A549 (cell line): ENCODE measurements around the gene BCL2L13. TPM values are rescaled to one million over a fixed set of nuclear protein-coding genes. Genes with fewer than 3 reads are reported as not detected.

Experiments used
- ATAC-seq, 2 experiments: fragments of 200-7000 bp in 1 of 2; fragments of >200 bp in 1 of 2; cut with Nextera tagmentation in 1 of 2; cut with Tn5 transposase in 1 of 2; 3 replicates each; pipeline versions ENCODE4 v1.8.0 to v1.9.1; 2018 to 2020; ENCODE audit warnings: mild to moderate bottlenecking in 1 of 2, moderate library complexity in 1 of 2
- CTCF ChIA-PET: fragments of 300-600 bp; sonication (Branson Sonifier 250); formaldehyde crosslinking; extraction: SDS; loops from one replicate; lab custom pipeline; 2021; ENCODE audit warnings: antibody characterized with exemption, inconsistent platforms; lab: Yijun Ruan, JAX
- POLR2A ChIA-PET: fragments of 350-600 bp; formaldehyde crosslinking; extraction: SDS; loops from one replicate; lab custom pipeline; 2021; ENCODE audit warnings: antibody characterized with exemption, inconsistent platforms; lab: Yijun Ruan, JAX
- DNase-seq, 2 experiments: peaks; one replicate each; pipeline versions ENCODE4 v3.0.0 to v3.0.0-alpha.2; 2011 to 2016; ENCODE audit warnings: low read depth in 1 of 2, low spot score in 1 of 2
- FAIRE-seq: peaks from 2 replicates; lab custom pipeline; 2011; peaks lifted over from hg19 to GRCh38; lab: Jason Lieb, UNC
- H3K27ac ChIP-seq, 2 experiments: fragments of >200 bp; sonication (Bioruptor Twin); formaldehyde crosslinking; 3 replicates each; pipeline ENCODE4 v1.5.1; 2016 to 2017
- H3K4me1 ChIP-seq: fragments of >200 bp; sonication (Bioruptor Twin); formaldehyde crosslinking; 3 replicates; pipeline ENCODE4 v1.6.1; 2016
- H3K4me2 ChIP-seq: fragments of >200 bp; sonication (Bioruptor Twin); formaldehyde crosslinking; 3 replicates; pipeline ENCODE4 v1.6.1; 2016
- H3K4me3 ChIP-seq: fragments of >200 bp; sonication (Bioruptor Twin); formaldehyde crosslinking; 3 replicates; pipeline ENCODE4 v1.5.1; 2016
- H3K9me3 ChIP-seq: fragments of >200 bp; sonication (Bioruptor Twin); formaldehyde crosslinking; 3 replicates; pipeline ENCODE4 v1.6.1; 2016
- CBX8 ChIP-seq: fragments of 200-600 bp; sonication (generic); IDR thresholded peaks from 2 replicates; pipeline ENCODE4 v1.6.1; 2016
- CHD4 ChIP-seq: fragments of 200-600 bp; sonication (generic); IDR thresholded peaks from 2 replicates; pipeline ENCODE4 v1.6.1; 2016; ENCODE audit warnings: antibody characterized with exemption, mild to moderate bottlenecking, borderline replicate concordance
- EHF ChIP-seq: fragments of 250-450 bp; sonication (Bioruptor Pico); IDR thresholded peaks from 2 replicates; pipeline ENCODE4 v1.5.0; 2020; ENCODE audit warnings: mild to moderate bottlenecking
- EHMT2 ChIP-seq: fragments of 200-600 bp; sonication (generic); IDR thresholded peaks from 2 replicates; pipeline ENCODE4 v1.6.1; 2016; ENCODE audit warnings: antibody characterized with exemption, low read depth, mild to moderate bottlenecking, moderate library complexity
- ESRRA ChIP-seq: fragments of 150-350 bp; IDR thresholded peaks from 2 replicates; pipeline ENCODE4 v1.6.1; 2014; ENCODE audit warnings: mild to moderate bottlenecking, low read length, borderline replicate concordance
- HOXB13 ChIP-seq: fragments of 250-450 bp; sonication (Bioruptor Pico); IDR thresholded peaks from 2 replicates; pipeline ENCODE4 v1.5.0; 2020; ENCODE audit warnings: low read depth, mild to moderate bottlenecking, moderate library complexity
- JUN ChIP-seq, 2 experiments: fragments of >200 bp; sonication (Bioruptor Twin); formaldehyde crosslinking; IDR thresholded peaks; 2 replicates in 1 of 2; 3 replicates in 1 of 2; pipeline ENCODE4 v1.6.1; 2016 to 2017
- KDM1A ChIP-seq: fragments of 200-600 bp; sonication (generic); IDR thresholded peaks from 2 replicates; pipeline ENCODE4 v1.6.1; 2016; ENCODE audit warnings: low read depth, mild to moderate bottlenecking
- MYC ChIP-seq: IDR thresholded peaks from 2 replicates; pipeline ENCODE4 v1.6.1; 2012; ENCODE audit warnings: mild to moderate bottlenecking, inconsistent platforms, low read length, improper control_type of control experiment, borderline replicate concordance
- NFE2L2 ChIP-seq: fragments of 150-350 bp; conservative IDR thresholded peaks from 2 replicates; pipeline ENCODE4 v1.6.1; 2014; ENCODE audit warnings: low read length
- NPAS2 ChIP-seq: fragments of 250-450 bp; sonication (Bioruptor Pico); IDR thresholded peaks from 2 replicates; pipeline ENCODE4 v1.8.0; 2022; ENCODE audit warnings: mild to moderate bottlenecking, moderate library complexity, borderline replicate concordance
- NR3C1 ChIP-seq: fragments of >200 bp; sonication (Bioruptor Twin); formaldehyde crosslinking; IDR thresholded peaks from 3 replicates; pipeline ENCODE4 v1.6.1; 2017
- POLR2A ChIP-seq: IDR thresholded peaks from 2 replicates; pipeline ENCODE4 v1.6.1; 2012; ENCODE audit warnings: mild to moderate bottlenecking, low read length
- SMC3 ChIP-seq: fragments of >200 bp; sonication (Bioruptor Twin); formaldehyde crosslinking; IDR thresholded peaks from 3 replicates; pipeline ENCODE4 v1.6.1; 2018; ENCODE audit warnings: inconsistent platforms
- SREBF2 ChIP-seq: fragments of 450-650 bp; IDR thresholded peaks from 2 replicates; pipeline ENCODE4 v1.6.1; 2014; ENCODE audit warnings: mild to moderate bottlenecking, moderate library complexity
- TP53 ChIP-seq: fragments of 250-450 bp; sonication (Bioruptor Pico); IDR thresholded peaks from 2 replicates; pipeline ENCODE4 v1.5.0; 2021; ENCODE audit warnings: mild to moderate bottlenecking, moderate library complexity
- ZC3H11A ChIP-seq: fragments of 450-650 bp; IDR thresholded peaks from 2 replicates; pipeline ENCODE4 v1.6.1; 2014; ENCODE audit warnings: antibody characterized with exemption, mild to moderate bottlenecking
- ZFP36 ChIP-seq: fragments of 450-650 bp; IDR thresholded peaks from 2 replicates; pipeline ENCODE4 v1.6.1; 2014; ENCODE audit warnings: borderline replicate concordance; ENCODE audit not compliant: partially characterized antibody
- WGBS: methylation state at CpG from one replicate; pipeline ENCODE4 v1.1.6; 2017; ENCODE audit errors: missing lambda C conversion rate; 5-methylcytosine and 5-hydroxymethylcytosine counted together
- polyA plus RNA-seq, 4 experiments: library from polyadenylated mRNA; depleted of rRNA in 3 of 4; stranded (reverse); fragments of >200 nt; fragmentation: RNase III in 1 of 4; extraction: RNeasy Plus Mini Kit Qiagen cat#74134 plus additional on column Dnase treatment in 1 of 4; gene quantifications; 2 replicates in 3 of 4; 3 replicates in 1 of 4; pipeline ENCODE4 v1.2.3, GENCODE V29; 2011 to 2017
- TF ChIP-seq, protein P1 (sequence below): fragments of 200-600 bp; sonication (generic); IDR thresholded peaks from 2 replicates; pipeline ENCODE4 v1.6.1; 2016; ENCODE audit warnings: antibody characterized with exemption, mild to moderate bottlenecking, moderate library complexity
- TF ChIP-seq, protein P2 (sequence below): fragments of 250-450 bp; sonication (Bioruptor Pico); IDR thresholded peaks from 2 replicates; pipeline ENCODE4 v1.5.0; 2020; ENCODE audit warnings: low read depth, mild to moderate bottlenecking, moderate library complexity
- TF ChIP-seq, protein P3 (sequence below): IDR thresholded peaks from 2 replicates; pipeline ENCODE4 v1.6.1; 2012
- TF ChIP-seq, protein P4 (sequence below): fragments of 250-450 bp; sonication (Bioruptor Pico); IDR thresholded peaks from 2 replicates; pipeline ENCODE4 v1.5.0; 2021; ENCODE audit warnings: mild to moderate bottlenecking, moderate library complexity, borderline replicate concordance
- TF ChIP-seq, protein P5 (sequence below): IDR thresholded peaks from 2 replicates; pipeline ENCODE4 v1.6.1; 2012
- TF ChIP-seq, protein P6 (sequence below): IDR thresholded peaks from 2 replicates; pipeline ENCODE4 v1.6.1; 2012; ENCODE audit warnings: low read depth, borderline replicate concordance

The BCL2L13 gene
- polyA plus RNA-seq, 2 of the 4 experiments (the other 2 are of a cell fraction), result 36.9 to 44.9 TPM

DNA sequence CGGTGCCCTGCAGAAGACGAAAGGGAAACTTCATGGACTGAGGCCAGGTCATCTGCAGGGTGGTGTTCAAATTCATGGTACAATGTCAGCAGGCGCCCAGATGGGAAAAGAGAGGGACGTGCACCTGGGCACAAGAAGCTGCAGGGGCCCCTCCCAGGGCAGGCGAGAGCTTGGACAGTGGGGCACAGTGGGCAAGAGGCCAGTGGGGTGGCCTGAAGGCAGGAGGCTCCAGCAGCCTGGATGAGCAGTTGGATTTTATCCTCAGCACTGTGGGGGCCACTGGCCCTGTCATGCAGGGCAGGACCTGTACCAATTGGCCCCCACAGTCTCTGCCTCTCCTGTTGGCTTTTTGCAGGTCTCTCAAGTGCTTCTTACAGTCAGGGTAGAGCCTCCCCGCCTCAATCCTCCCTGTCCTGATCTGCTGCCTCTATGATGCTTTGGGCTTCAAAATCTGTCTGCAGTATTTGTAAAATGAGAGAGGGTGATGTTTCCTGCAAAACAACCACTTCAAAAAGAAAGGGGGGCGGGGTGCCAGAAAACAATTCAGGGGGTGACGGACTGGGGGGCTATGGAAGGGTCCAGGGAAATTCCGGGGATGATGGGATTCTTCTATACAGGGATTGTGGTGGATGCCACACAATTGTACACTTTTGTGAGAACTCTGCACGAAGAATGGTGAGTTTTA lies 137.4 kb downstream of the BCL2L13 start:
- H3K4me1 ChIP-seq, result peaks cover 21% of the 10 kb centered on the region
- H3K4me3 ChIP-seq, result no peak overlapping the region
- WGBS, result 90% methylated on average over 10 of the region's 10 CpGs
- TF ChIP-seq JUN (IDR thresholded peaks at IDR 0.05) (no peak), ZFP36 (no peak), MYC (no peak), KDM1A (no peak), TP53 (CRISPR knock-in tag) (no peak), SMC3 (no peak), NPAS2 (CRISPR knock-in tag) (no peak), HOXB13 (CRISPR knock-in tag) (no peak), POLR2A (no peak), CBX8 (no peak)
- TF ChIP-seq, protein P1, sequence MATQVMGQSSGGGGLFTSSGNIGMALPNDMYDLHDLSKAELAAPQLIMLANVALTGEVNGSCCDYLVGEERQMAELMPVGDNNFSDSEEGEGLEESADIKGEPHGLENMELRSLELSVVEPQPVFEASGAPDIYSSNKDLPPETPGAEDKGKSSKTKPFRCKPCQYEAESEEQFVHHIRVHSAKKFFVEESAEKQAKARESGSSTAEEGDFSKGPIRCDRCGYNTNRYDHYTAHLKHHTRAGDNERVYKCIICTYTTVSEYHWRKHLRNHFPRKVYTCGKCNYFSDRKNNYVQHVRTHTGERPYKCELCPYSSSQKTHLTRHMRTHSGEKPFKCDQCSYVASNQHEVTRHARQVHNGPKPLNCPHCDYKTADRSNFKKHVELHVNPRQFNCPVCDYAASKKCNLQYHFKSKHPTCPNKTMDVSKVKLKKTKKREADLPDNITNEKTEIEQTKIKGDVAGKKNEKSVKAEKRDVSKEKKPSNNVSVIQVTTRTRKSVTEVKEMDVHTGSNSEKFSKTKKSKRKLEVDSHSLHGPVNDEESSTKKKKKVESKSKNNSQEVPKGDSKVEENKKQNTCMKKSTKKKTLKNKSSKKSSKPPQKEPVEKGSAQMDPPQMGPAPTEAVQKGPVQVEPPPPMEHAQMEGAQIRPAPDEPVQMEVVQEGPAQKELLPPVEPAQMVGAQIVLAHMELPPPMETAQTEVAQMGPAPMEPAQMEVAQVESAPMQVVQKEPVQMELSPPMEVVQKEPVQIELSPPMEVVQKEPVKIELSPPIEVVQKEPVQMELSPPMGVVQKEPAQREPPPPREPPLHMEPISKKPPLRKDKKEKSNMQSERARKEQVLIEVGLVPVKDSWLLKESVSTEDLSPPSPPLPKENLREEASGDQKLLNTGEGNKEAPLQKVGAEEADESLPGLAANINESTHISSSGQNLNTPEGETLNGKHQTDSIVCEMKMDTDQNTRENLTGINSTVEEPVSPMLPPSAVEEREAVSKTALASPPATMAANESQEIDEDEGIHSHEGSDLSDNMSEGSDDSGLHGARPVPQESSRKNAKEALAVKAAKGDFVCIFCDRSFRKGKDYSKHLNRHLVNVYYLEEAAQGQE, result no peak
- TF ChIP-seq, protein P2, sequence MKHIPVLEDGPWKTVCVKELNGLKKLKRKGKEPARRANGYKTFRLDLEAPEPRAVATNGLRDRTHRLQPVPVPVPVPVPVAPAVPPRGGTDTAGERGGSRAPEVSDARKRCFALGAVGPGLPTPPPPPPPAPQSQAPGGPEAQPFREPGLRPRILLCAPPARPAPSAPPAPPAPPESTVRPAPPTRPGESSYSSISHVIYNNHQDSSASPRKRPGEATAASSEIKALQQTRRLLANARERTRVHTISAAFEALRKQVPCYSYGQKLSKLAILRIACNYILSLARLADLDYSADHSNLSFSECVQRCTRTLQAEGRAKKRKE (CRISPR knock-in tag), result no peak
- TF ChIP-seq, protein P3, sequence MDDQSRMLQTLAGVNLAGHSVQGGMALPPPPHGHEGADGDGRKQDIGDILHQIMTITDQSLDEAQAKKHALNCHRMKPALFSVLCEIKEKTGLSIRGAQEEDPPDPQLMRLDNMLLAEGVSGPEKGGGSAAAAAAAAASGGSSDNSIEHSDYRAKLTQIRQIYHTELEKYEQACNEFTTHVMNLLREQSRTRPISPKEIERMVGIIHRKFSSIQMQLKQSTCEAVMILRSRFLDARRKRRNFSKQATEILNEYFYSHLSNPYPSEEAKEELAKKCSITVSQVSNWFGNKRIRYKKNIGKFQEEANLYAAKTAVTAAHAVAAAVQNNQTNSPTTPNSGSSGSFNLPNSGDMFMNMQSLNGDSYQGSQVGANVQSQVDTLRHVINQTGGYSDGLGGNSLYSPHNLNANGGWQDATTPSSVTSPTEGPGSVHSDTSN, result no peak
- no peak overlapping the region for H3K27ac ChIP-seq
- H3K9me3 ChIP-seq, result no peaks in the 10 kb centered on the region
- DNase-seq (no peak), ATAC-seq (no peak), FAIRE-seq (no peak)
- ChIA-PET CTCF (no interaction called here), POLR2A (no interaction called here)
- no peak overlapping the region for H3K4me2 ChIP-seq

DNA sequence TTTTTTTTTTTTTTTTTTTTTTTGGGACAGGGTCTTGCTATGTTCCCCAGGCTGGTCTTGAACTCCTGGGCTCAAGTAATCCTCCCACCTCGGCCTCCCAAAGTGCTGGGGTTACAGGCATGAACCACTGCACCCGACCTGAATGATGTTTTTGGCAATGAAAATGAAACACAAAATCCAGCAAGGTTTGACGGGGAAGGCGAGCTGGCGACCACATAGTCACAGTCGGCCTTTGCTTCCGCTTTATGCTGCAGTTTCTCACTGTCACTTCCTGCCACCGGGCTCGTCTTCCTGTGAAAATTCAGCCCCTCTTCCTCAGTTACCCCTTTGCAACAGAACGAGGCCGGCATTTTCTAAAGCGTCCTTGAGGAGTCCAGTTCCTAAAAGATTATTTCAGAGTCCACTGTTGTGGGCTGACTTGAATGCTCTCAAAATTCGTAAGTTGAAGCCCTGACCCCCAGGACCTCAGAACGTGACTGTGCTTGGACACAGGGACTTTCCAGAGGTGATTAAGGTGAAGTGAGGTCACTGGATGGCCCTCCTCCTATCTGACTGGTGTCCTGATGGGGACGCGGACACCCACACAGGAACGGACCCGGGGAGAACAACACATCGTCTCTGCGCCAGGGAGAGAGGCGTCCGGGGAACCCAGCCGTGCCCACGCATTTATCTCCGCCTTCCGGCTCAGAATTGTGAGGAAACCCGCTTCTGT lies 138.6 kb downstream of the BCL2L13 start:
- no peak overlapping the region for H3K4me2 ChIP-seq
- TF ChIP-seq ZC3H11A (no peak), CHD4 (no peak)
- peaks cover 34% of the 10 kb centered on the region for H3K4me1 ChIP-seq
- CTCF ChIA-PET, result interaction anchor here (1.4 kb wide), 1 partner anchor 9 kb away, joined by 3 read pairs; no protein-coding TSS in a partner anchor
- no peak overlapping the region for H3K4me3 ChIP-seq
- POLR2A ChIA-PET, result no interaction called here
- WGBS, result 75% methylated on average over 26 of the region's 27 CpGs
- FAIRE-seq, result no peak
- no peak for ATAC-seq
- H3K9me3 ChIP-seq, result no peaks in the 10 kb centered on the region
- DNase-seq, result no peak
- H3K27ac ChIP-seq, result 0 out of 6 replicates have a peak overlapping the region, but pooled peaks of 1 of the 2 experiments have one; percentile 26

DNA sequence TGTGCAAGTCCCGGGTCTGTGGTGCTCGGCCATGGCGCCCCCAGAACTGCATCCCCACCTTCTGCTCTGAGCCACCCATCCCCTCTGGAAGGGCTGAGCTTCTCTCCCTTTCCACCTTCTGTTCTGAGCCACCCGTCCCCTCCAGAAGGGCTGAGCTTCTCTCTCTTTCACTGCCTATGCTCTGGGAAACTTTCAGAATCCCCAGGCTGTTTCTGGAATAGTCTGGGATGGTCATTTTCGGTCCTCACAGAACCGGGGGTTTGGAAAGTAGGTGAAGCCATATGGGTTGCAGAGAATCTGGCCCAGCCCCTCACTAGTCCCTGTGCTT lies 139.1 kb downstream of the BCL2L13 start:
- POLR2A ChIA-PET, result no interaction called here
- Histone ChIP-seq H3K4me1 (peaks cover 33% of the 10 kb centered on the region), H3K9me3 (no peaks in the 10 kb centered on the region), H3K4me2 (no peak overlapping the region), H3K27ac (no peak overlapping the region), H3K4me3 (no peak overlapping the region)
- TF ChIP-seq TP53 (CRISPR knock-in tag) (no peak), EHMT2 (no peak), EHF (no peak), ESRRA (no peak), ZC3H11A (no peak), NR3C1 (no peak), SREBF2 (no peak), NFE2L2 (no peak)
- TF ChIP-seq, protein P4, sequence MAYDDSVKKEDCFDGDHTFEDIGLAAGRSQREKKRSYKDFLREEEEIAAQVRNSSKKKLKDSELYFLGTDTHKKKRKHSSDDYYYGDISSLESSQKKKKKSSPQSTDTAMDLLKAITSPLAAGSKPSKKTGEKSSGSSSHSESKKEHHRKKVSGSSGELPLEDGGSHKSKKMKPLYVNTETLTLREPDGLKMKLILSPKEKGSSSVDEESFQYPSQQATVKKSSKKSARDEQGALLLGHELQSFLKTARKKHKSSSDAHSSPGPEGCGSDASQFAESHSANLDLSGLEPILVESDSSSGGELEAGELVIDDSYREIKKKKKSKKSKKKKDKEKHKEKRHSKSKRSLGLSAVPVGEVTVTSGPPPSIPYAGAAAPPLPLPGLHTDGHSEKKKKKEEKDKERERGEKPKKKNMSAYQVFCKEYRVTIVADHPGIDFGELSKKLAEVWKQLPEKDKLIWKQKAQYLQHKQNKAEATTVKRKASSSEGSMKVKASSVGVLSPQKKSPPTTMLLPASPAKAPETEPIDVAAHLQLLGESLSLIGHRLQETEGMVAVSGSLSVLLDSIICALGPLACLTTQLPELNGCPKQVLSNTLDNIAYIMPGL (CRISPR knock-in tag), result no peak
- TF ChIP-seq, protein P5, sequence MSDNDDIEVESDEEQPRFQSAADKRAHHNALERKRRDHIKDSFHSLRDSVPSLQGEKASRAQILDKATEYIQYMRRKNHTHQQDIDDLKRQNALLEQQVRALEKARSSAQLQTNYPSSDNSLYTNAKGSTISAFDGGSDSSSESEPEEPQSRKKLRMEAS, result no peak
- TF ChIP-seq, protein P6, sequence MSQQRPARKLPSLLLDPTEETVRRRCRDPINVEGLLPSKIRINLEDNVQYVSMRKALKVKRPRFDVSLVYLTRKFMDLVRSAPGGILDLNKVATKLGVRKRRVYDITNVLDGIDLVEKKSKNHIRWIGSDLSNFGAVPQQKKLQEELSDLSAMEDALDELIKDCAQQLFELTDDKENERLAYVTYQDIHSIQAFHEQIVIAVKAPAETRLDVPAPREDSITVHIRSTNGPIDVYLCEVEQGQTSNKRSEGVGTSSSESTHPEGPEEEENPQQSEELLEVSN, result no peak
- DNase-seq (no peak), ATAC-seq (no peak), FAIRE-seq (no peak)
- 93% methylated on average over 4 of the region's 6 CpGs for WGBS
- CTCF ChIA-PET, result interaction anchor here (1.4 to 2.9 kb wide), 2 partner anchors 8 to 36 kb away, joined by 3 to 18 read pairs; no protein-coding TSS in a partner anchor
